CD1c-positive myeloid dendritic cell (primary cell): ENCODE results near the gene TMF1.

ENCODE experiments used
- DNase-seq: peaks from one replicate; pipeline ENCODE4 v3.0.0-alpha.2; 2016; ENCODE audit errors: extremely low spot score

Gene TMF1

DNA sequence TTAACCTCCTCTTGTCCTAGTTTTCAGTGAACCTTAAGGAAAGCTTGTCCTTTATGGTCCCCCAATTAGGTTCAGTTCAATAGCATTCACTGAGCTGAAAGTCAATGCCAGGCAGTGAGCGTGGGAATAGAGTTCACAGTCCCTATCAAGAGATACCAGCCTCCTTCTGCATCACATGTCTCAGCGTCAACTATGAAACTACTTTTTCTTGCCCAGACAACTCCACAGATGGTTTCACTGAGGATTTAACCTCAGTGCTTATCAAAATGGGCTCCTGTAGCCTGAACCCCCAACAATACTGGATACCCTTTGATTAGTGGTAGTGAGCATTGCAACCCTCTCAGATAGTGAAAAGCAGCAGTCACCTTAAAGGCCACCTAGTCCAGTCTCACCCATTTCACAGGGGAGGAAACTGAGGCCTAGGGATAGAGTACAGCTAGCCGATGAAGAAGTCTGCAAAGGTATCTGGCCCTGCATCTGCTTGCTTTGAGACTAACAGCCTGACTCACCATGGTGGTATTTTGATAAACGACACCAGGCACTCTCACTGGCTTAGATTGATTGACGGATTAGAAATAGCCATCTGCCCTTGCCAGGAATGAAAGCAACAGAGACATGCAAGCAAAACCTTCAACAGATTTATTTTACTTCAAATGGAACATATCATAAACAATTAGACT is 29.6 kb upstream of the TMF1 start:
- no peak for DNase-seq

- peak; percentile 95 for DNase-seq
Observed at GRCh38 chr3:69080233-69080920, 28.2 kb upstream of the TMF1 start, which contains the start of gene UBA3. Gene UBA3, minus strand, starts transcription at chr3:69080365. Its CDS starts 12 bp downstream, at chr3:69080353.

DNA sequence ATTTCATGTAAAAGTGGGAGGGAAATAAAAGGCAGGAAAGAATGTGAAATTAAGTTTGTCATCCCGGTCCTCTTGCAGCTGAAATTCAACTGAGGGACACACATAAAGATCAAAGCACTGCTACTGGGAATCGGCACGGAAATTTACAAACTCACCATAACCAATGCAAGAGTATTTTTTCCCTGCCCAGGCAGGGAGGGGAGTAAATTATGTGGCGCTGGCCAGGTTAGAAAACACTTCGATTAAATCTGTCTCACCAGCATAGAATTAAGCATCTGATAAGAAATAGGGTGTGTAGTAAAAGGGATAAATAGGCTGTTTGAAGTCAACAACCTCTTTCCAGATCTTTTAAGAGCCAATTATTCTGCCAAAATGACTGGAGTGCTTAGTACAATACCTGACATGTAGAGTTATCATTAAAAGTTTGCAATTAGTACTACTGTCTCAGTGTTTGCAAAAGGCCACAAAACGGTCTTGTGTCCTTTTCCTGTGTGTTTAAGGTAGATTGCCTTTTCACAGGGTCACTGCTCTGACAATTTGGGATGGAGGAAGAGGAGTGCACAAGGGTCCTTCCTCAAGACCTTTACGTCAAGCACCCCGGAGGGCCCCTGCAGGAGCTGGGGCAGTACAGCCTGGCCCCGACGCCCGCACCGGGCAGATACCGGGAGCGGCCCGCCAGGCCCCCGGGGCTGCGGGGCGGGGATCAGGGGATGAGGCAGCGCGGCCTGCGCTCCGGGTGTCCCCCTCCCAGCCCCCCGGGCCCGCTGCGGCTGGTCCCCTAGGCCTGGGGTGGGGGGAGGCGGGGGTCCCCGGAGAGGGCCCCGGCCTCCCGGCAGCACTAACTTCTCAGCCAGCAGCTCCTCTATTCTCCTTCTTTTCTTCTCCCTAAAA is 27.4 kb upstream of the TMF1 start:
- DNase-seq, result no peak

- no peak for DNase-seq
Observed at GRCh38 chr3:69072928-69073327, 20.8 kb upstream of the TMF1 start.

DNA sequence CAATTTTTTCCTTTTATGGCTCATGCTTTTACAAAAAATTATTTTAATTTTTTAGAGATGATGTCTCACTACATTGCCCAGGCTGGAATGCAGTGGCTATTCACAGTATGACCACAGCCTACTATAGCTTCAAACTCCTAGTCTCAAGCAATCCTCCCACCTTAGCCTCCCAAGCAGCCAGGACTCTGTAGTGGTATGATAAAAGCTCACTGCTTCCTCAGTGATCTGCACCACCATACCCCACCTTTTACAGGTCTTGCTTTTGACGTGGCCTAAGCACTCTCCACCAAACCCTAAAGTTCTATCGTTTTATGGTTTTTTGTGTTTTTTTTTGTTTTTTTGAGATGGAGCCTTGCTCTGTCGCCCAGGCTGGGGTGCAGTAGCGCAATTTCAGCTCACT is 14.0 kb upstream of the TMF1 start:
- no peak for DNase-seq

GRCh38 chr3:69065318-69065964 is 13.3 kb upstream of the TMF1 start:
- DNase-seq, result no peak

DNA sequence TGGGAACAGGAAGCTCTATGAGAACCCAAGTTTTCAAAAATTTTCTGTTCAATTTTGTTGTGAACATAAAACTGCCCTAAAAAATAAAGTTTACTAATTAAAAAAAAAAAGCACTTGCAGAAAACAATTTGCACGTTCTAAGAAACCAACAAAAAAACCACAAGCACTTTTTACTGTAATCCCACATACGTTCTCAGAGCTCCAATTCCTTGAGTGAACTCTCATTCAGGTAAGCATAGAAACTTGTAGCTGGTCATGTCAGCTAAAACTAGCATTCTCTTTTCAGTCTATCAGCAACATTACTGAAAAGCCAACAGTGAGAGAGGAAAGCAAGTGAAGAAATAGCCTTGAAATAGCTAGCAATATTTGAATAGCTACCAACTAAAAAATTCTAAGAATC is 11.5 kb upstream of the TMF1 start:
- no peak for DNase-seq

DNA sequence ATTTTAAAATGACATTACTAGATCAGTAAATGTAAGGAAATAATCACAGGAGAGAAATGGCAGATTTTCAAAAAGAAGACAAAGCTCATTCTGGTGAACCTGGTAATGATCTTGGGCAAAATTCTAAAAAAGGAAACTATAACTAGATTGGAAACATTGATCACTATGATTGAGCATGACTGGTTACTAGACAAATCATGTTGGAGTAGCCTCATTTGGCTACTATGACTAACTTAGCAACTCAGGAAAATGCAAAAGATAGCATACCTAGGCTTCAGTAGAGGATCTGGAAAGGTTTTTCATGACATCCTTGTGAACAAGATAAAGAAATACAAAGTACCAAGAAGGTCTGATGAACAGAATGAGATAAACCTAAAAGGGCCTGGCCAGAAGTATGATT is 7.6 kb upstream of the TMF1 start:
- DNase-seq, result no peak

DNA sequence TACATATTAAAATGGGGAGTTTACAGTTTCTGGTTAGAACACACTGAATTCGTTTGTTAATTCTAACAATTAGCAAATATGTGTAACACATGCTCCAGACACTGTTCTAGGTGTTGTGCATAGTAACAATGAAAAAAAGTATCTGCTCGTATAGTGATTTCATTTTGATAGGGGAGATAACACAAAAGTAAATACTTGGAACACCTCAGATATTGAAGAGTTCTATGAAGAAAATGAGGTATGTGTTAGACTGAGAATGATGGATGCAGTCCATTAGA is 6.8 kb upstream of the TMF1 start:
- DNase-seq, result no peak

DNA sequence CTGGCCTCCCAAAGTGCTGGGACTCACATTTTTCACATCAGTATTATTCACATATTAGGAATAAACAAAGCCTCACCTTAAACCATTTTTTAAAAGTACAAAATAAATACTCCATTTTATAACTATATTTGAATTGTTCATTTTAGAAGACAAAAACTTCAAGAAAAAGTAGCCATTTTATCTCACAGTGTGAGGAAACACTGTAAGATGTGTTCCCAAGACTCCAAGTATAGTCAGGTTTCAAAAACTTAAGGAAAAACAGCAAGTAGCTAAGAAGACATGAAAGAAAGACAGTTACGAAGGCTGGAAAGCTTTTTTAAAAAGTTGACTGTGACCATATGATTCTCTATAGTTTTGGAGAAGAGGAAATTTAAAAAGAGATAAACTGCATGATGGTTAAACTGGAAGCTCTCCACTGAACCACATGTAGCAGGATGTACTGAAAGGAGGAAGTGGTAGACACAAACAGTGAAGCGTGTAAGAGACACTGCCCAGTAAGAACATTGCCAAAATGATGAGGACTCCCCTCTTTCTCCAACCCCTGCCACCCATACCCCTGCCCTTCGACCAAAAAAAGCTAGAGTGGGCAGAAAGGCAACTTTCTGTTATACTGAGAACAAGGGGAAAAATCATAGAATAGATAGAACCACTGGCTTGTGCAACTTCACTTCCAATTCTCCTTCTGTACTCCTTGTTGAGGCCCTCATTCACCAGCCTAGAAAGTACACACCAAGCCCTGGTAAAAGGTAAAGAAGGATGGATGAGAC is 6.2 kb upstream of the TMF1 start:
- DNase-seq, result peak; percentile 33

DNA sequence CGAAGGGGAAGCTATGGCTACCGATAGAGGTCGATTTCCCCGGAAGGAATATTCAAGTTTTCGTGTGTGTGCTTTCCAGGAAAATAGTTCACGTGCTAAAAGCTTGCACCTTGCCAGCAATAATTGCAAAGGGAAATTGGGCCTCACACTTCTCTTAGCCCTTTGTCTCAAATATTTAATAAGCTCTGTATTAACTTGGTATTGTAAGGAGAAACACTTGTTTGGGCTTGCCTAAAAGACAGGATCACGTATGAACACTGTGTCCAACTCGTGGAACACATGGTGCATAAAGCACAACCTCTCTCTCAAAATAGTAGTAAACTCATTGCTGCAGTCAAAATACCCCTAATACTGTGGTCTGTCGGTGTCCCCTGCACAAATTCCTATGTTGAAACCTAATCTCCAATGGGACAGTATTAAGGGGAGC is 352 bp upstream of the TMF1 start:
- DNase-seq, result no peak

DNA sequence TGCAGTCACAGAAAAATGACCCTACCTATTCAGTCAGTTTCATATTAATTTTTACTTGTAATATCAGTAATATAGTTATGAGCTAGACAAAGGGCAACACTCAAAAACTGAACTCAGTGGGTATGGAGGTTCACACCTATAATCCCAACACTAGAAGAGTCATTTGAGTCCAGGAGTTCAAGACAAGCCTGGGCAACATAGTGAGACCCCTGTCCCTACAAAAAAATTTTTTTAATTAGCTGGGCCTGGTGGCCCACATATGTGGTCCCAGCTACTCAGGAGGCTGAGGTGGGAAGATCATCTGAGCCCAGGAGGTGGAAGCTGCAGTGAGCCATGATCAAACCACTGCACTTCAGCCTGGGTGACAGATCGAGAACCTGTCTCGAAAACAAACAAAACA is 3.1 kb downstream of the TMF1 start:
- no peak for DNase-seq

DNA sequence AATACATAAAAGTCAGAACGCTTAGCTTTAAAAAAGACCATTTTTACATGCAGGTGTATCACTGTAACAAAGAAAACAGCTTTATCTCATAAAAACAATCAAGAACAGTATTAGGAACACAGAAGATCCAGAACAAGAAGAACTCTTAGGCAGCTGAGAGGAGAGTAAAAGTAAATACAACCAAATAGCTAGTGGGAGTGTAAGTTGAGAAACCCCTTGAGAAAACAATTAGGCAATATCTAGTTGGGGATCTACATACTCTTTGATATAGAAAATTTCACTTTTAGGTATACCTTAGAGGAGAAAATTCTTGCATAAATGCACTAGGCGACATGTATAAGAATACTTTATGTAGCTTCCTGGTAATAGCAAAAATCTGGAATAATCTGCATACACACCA is 7.5 kb downstream of the TMF1 start:
- no peak for DNase-seq

GRCh38 chr3:69033470-69033869 is 18.7 kb downstream of the TMF1 start:
- DNase-seq, result peak; percentile 91

DNA sequence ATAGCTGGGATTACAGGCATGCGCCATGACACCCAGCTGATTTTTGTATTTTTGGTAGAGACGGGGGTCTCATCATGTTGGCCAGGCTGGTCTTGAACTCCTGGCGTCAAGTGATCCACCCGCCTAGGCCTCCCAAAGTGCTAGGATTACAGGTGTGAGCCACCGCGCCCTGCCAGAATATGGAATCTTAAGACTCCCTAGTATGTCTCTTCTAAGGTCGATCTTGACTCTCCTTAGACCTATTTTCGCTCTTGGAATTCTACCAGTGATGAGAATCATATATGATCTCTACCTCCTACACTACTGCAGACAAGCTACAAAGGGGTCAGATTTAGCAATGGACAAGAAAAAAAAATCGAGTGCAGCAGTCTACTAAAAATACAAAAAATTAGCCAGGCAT is 19.4 kb downstream of the TMF1 start:
- no peak for DNase-seq

DNA sequence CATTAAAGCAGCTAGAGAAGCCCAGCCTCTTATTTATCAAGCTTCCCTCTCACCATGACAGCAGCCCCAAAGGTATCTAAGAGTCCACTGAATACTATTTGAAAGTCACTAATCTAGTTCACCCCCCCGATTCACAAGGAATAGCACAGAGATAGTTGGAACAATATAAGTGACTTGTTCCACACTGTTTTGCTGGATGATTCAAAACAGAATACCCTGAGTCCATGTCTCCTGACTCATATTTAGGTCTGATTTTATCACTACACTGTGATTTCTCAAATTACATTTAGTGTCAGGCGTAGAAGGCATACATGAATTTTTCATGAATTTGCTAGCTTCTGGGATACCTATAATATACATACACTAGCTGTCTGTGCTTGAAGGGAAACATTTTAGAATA is 20.0 kb downstream of the TMF1 start:
- no peak for DNase-seq

DNA sequence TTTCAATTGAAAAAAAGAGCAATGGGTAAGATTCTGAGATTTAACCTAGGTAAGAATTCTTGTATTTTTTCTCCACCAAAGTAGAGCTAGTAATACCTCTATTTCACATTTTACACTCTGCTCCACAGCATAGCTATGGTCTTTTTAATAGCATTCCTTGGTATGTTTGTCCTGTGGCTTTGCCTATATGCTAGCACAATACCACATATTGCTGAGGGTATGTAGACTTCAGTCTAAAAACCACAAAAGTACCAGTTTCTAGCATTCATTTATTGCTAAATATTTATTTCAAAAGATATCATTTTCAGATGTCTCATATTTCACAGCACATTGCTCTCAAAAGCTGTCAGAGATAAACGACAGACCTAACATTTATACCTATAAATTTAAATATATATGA is 20.5 kb downstream of the TMF1 start:
- DNase-seq, result no peak

GRCh38 chr3:69020857-69021256 is 31.3 kb downstream of the TMF1 start:
- no peak for DNase-seq

GRCh38 chr3:69020424-69020823 is 31.7 kb downstream of the TMF1 start:
- no peak for DNase-seq

DNA sequence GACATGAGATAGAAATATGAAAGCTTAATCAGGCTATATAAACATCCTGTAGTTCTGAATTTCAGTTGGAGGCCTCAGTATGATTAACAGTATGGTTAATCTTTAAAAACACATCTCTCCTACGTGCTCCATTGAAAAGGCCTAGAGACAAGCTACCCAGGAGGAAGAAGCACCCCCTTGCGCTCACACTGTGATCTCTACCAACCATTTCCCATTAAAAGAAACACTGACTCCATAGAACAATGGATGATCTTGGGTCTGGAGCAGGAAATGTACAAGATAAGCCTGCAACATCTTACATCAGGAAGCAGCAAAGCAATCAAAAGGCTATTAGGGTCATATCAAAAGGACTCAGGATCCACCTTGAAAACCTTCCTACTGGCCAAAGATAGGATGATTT is 35.2 kb downstream of the TMF1 start:
- DNase-seq, result no peak

DNA sequence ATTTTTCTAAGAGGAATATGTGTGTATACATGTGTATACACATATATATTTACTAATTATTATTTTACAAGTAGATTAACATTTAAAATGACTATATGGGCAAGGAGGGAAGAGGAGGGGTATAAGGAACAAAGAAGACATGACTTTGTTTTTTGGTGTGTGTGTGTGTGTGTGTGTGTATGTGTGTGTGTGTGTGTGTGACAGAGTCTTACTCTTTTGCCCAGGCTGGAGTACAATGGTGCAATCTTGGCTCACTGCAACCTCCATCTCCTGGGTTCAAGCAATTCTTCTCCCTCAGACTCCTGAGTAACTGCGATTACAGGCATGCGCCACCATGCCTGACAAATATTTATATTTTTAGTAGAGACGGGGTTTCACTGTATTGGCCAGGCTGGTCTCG is 36.0 kb downstream of the TMF1 start:
- DNase-seq, result no peak
